IMR-90 (cell line): ENCODE results near the gene TMEM141. TPM values are rescaled to one million over a fixed set of nuclear protein-coding genes. Genes with fewer than 3 reads are reported as not detected.

Source experiments
- ATAC-seq: fragments of 200-7000 bp; cut with Tn5 transposase; 2 replicates; pipeline ENCODE4 v1.9.1; 2020; ENCODE audit warnings: low read depth, mild to moderate bottlenecking, moderate library complexity
- BruUV-seq: library from RNA; stranded (reverse); fragments of 400-500 nt; replicated peaks from 2 replicates; lab custom pipeline; 2021; lab: Mats Ljungman, UMichigan
- CTCF ChIA-PET: fragments of 300-600 bp; formaldehyde crosslinking; extraction: SDS; loops from one replicate; lab custom pipeline; 2021; ENCODE audit warnings: antibody characterized with exemption; lab: Yijun Ruan, JAX
- POLR2A ChIA-PET: fragments of 300-600 bp; sonication (Branson Sonifier 250); formaldehyde crosslinking; loops from one replicate; lab custom pipeline; 2022; ENCODE audit warnings: antibody characterized with exemption; ENCODE audit not compliant: unreplicated experiment; lab: Charles Lee
- DNase-seq: peaks from one replicate; pipeline ENCODE4 v3.0.0; 2013
- H2AFZ ChIP-seq: replicated peaks from 2 replicates; pipeline ENCODE3; 2013; ENCODE audit warnings: low read length, mild to moderate bottlenecking; ENCODE audit not compliant: poor library complexity
- H2AK5ac ChIP-seq: 2 replicates; pipeline ENCODE4 v1.6.1; 2013; ENCODE audit warnings: low read depth, low read length, inconsistent platforms
- H2AK9ac ChIP-seq: replicated peaks from 2 replicates; pipeline ENCODE3; 2013; ENCODE audit warnings: mild to moderate bottlenecking, low read depth, low read length, moderate library complexity; ENCODE audit not compliant: poor library complexity
- H2BK120ac ChIP-seq: 2 replicates; pipeline ENCODE4 v1.6.1; 2013; ENCODE audit warnings: low read depth, low read length, inconsistent platforms
- H2BK15ac ChIP-seq: 3 replicates; pipeline ENCODE4 v1.6.1; 2013; ENCODE audit warnings: low read depth, low read length, inconsistent platforms
- H2BK20ac ChIP-seq: 2 replicates; pipeline ENCODE4 v1.6.1; 2013; ENCODE audit warnings: low read depth, mild to moderate bottlenecking, inconsistent platforms, low read length, moderate library complexity
- H2BK5ac ChIP-seq: 2 replicates; pipeline ENCODE4 v1.6.1; 2013; ENCODE audit warnings: mild to moderate bottlenecking, low read depth, low read length, inconsistent platforms; ENCODE audit not compliant: poor library complexity, severe bottlenecking
- H3K14ac ChIP-seq: replicated peaks from 2 replicates; pipeline ENCODE4 v1.6.1; 2013; ENCODE audit warnings: low read depth, low read length, inconsistent platforms
- H3K18ac ChIP-seq: 2 replicates; pipeline ENCODE4 v1.6.1; 2013; ENCODE audit warnings: low read depth, low read length, control low read depth
- H3K23ac ChIP-seq: 2 replicates; pipeline ENCODE4 v1.6.1; 2013; ENCODE audit warnings: low read depth, low read length, inconsistent platforms
- H3K27ac ChIP-seq: 2 replicates; pipeline ENCODE4 v1.5.1; 2013; ENCODE audit warnings: mild to moderate bottlenecking, control low read depth, low read length; ENCODE audit not compliant: insufficient read depth
- H3K27me3 ChIP-seq: 2 replicates; pipeline ENCODE4 v1.6.1; 2013; ENCODE audit warnings: low read length; ENCODE audit not compliant: control insufficient read depth, insufficient read depth
- H3K36me3 ChIP-seq: 2 replicates; pipeline ENCODE4 v1.6.1; 2013; ENCODE audit warnings: low read length, mixed read lengths; ENCODE audit not compliant: control insufficient read depth, insufficient read depth
- H3K4ac ChIP-seq: 2 replicates; pipeline ENCODE4 v1.6.1; 2013; ENCODE audit warnings: low read depth, low read length, inconsistent platforms
- H3K4me1 ChIP-seq: 2 replicates; pipeline ENCODE4 v1.6.1; 2013; ENCODE audit warnings: low read length, mixed read lengths; ENCODE audit not compliant: control insufficient read depth, insufficient read depth
- H3K4me2 ChIP-seq: 2 replicates; pipeline ENCODE4 v1.6.1; 2013; ENCODE audit warnings: low read depth, mild to moderate bottlenecking, control low read depth, low read length, moderate library complexity
- H3K4me3 ChIP-seq: 2 replicates; pipeline ENCODE4 v1.5.1; 2013; ENCODE audit warnings: low read depth, mild to moderate bottlenecking, control low read depth, low read length, moderate library complexity; ENCODE audit not compliant: insufficient read depth
- H3K56ac ChIP-seq: 2 replicates; pipeline ENCODE4 v1.6.1; 2013; ENCODE audit warnings: low read length, inconsistent platforms; ENCODE audit not compliant: insufficient read depth; ENCODE audit errors: extremely low read depth
- H3K79me1 ChIP-seq, 2 experiments: 2 replicates each; pipeline ENCODE4 v1.6.1; 2013; ENCODE audit warnings: low read length in 2 of 2, inconsistent platforms in 1 of 2, low read depth in 1 of 2
- H3K9ac ChIP-seq: 2 replicates; pipeline ENCODE4 v1.6.1; 2013; ENCODE audit warnings: low read depth, low read length, control low read depth
- H3K9me1 ChIP-seq: 2 replicates; pipeline ENCODE4 v1.6.1; 2013; ENCODE audit warnings: low read length, inconsistent platforms; ENCODE audit not compliant: insufficient read depth
- H3K9me3 ChIP-seq: 2 replicates; pipeline ENCODE4 v1.6.1; 2013; ENCODE audit warnings: low read length; ENCODE audit not compliant: control insufficient read depth, insufficient read depth
- H4K20me1 ChIP-seq: 2 replicates; pipeline ENCODE4 v1.6.1; 2013; ENCODE audit warnings: low read length, inconsistent platforms; ENCODE audit not compliant: insufficient read depth
- H4K5ac ChIP-seq: 2 replicates; pipeline ENCODE4 v1.6.1; 2013; ENCODE audit warnings: mild to moderate bottlenecking, low read depth, low read length, control low read depth
- H4K8ac ChIP-seq, 2 experiments: 2 replicates each; pipeline ENCODE4 v1.6.1; 2013; ENCODE audit warnings: low read depth in 2 of 2, low read length in 2 of 2, control low read depth in 1 of 2, inconsistent platforms in 1 of 2
- H4K91ac ChIP-seq: 2 replicates; pipeline ENCODE4 v1.6.1; 2013; ENCODE audit warnings: low read depth, low read length, inconsistent platforms; ENCODE audit not compliant: insufficient read depth
- BHLHE40 ChIP-seq: fragments of 150-350 bp; IDR thresholded peaks from 2 replicates; pipeline ENCODE4 v1.6.1; 2016; ENCODE audit warnings: mild to moderate bottlenecking, low read depth, low read length
- CEBPB ChIP-seq: IDR thresholded peaks from 2 replicates; pipeline ENCODE4 v1.6.1; 2012; ENCODE audit warnings: low read depth, low read length, improper control_type of control experiment
- CHD1 ChIP-seq: IDR thresholded peaks from 2 replicates; pipeline ENCODE4 v1.6.1; 2012; ENCODE audit warnings: low read depth, low read length, improper control_type of control experiment
- FOS ChIP-seq: fragments of 150-350 bp; IDR thresholded peaks from 2 replicates; pipeline ENCODE4 v1.6.1; 2016; ENCODE audit warnings: low read depth, low read length
- MAFK ChIP-seq: IDR thresholded peaks from 2 replicates; pipeline ENCODE4 v1.6.1; 2012; ENCODE audit warnings: low read depth, low read length, improper control_type of control experiment
- MXI1 ChIP-seq: IDR thresholded peaks from 2 replicates; pipeline ENCODE4 v1.6.1; 2012; ENCODE audit warnings: low read depth, mild to moderate bottlenecking, low read length, moderate library complexity, borderline replicate concordance
- NFE2L2 ChIP-seq: fragments of 150-350 bp; IDR thresholded peaks from 2 replicates; pipeline ENCODE4 v1.6.1; 2016; ENCODE audit warnings: low read depth, mild to moderate bottlenecking, low read length
- POLR2A ChIP-seq: IDR thresholded peaks from 2 replicates; pipeline ENCODE4 v1.6.1; 2012; ENCODE audit warnings: mild to moderate bottlenecking, low read depth, low read length
- RAD21 ChIP-seq: IDR thresholded peaks from 2 replicates; pipeline ENCODE4 v1.6.1; 2012; ENCODE audit warnings: low read length, improper control_type of control experiment
- RCOR1 ChIP-seq: IDR thresholded peaks from 2 replicates; pipeline ENCODE4 v1.6.1; 2012; ENCODE audit warnings: mild to moderate bottlenecking, low read length, improper control_type of control experiment; ENCODE audit not compliant: insufficient replicate concordance
- RFX5 ChIP-seq: IDR thresholded peaks from 2 replicates; pipeline ENCODE4 v1.8.0; 2012; ENCODE audit warnings: low read depth, mild to moderate bottlenecking, low read length, moderate library complexity
- SMC3 ChIP-seq: fragments of 150-350 bp; IDR thresholded peaks from 2 replicates; pipeline ENCODE4 v1.6.1; 2016; ENCODE audit warnings: low read depth, mild to moderate bottlenecking, antibody characterized with exemption, low read length, moderate library complexity
- USF2 ChIP-seq: fragments of 150-350 bp; IDR thresholded peaks from 2 replicates; pipeline ENCODE4 v1.6.1; 2017; ENCODE audit warnings: mild to moderate bottlenecking, antibody characterized with exemption, low read length, low read depth
- WGBS, 2 experiments: methylation state at CpG; one replicate each; pipeline versions ENCODE4 v1.1.5 to v1.1.7; 2013; ENCODE audit warnings: missing lambda C conversion rate in 2 of 2; ENCODE audit not compliant: insufficient read length in 1 of 2; ENCODE audit errors: extremely low coverage in 2 of 2; 5-methylcytosine and 5-hydroxymethylcytosine counted together
- dilution Hi-C: fragments of 300-500 bp; cut with HindIII; formaldehyde crosslinking; loops from one replicate; pipeline ENCODE4 v1.14.3; 2018; ENCODE audit warnings: low sequenced_read_pairs; ENCODE audit not compliant: unreplicated experiment
- in situ Hi-C: fragments of 300-500 bp; cut with MboI; formaldehyde crosslinking; loops from 3 replicates; pipeline ENCODE4 v1.14.3; 2019; ENCODE audit warnings: low sequenced_read_pairs, inconsistent platforms, mixed read lengths
- intact Hi-C: fragments of 100-400 bp; cut with micrococcal nuclease; formaldehyde crosslinking; loops from 2 replicates; pipeline ENCODE4 v1.10.0; 2022
- polyA plus RNA-seq, 3 experiments: library from polyadenylated mRNA; depleted of rRNA; stranded (reverse); fragments of >200 nt; gene quantifications; 2 replicates each; pipeline ENCODE4 v1.2.3, GENCODE V29; 2012; ENCODE audit warnings: low replicate concordance in 1 of 3
- total RNA-seq: library from RNA; depleted of rRNA; stranded (reverse); fragments of >200 nt; gene quantifications from 2 replicates; pipeline ENCODE4 v1.2.3, GENCODE V29; 2012
- TF ChIP-seq, protein P1 (sequence below): fragments of 150-350 bp; IDR thresholded peaks from 2 replicates; pipeline ENCODE4 v1.6.1; 2016; ENCODE audit warnings: low read depth, mild to moderate bottlenecking, low read length, moderate library complexity, borderline replicate concordance
- TF ChIP-seq, protein P2 (sequence below): conservative IDR thresholded peaks from 2 replicates; pipeline ENCODE4 v1.5.1; 2012; ENCODE audit warnings: mild to moderate bottlenecking, low read depth, low read length, improper control_type of control experiment

Gene TMEM141
- total and polyA plus RNA-seq, 2 of the 4 experiments (the other 2 are of a cell fraction): 39.1 to 77.8 TPM

GRCh38 chr9:136808075-136808805 is 17.1 kb downstream of the TMEM141 start:
- Histone ChIP-seq H3K14ac (peak overlapping the region; percentile 48), H4K5ac (no peak overlapping the region), H2BK15ac (no peak overlapping the region), H3K9me3 (no peaks in the 10 kb centered on the region), H3K27ac (peak overlapping the region; percentile 86), H2AK9ac (peak overlapping the region; percentile 81), H3K9me1 (peaks cover 4% of the 10 kb centered on the region), H3K36me3 (peaks cover 7% of the 10 kb centered on the region), H3K56ac (peak overlapping the region; percentile 52; the same call in 1 of the 2 replicates), H3K18ac (no peak overlapping the region), H4K91ac (peak overlapping the region; percentile 54; the same call in 1 of the 2 replicates), H3K27me3 (no peaks in the 10 kb centered on the region), H3K4me1 (peaks cover 13% of the 10 kb centered on the region), H3K4ac (peak overlapping the region; percentile 83), H2AFZ (peak overlapping the region; percentile 99), H4K8ac (peak overlapping the region in 1 of 2 experiments; percentile 64; a peak in 2 of 4 replicates), H3K4me2 (peak overlapping the region; percentile 90), H2BK120ac (no peak overlapping the region), H3K23ac (peak overlapping the region; percentile 70), H2BK5ac (peak overlapping the region; percentile 32), H2BK20ac (no peak overlapping the region), H4K20me1 (peaks cover 19% of the 10 kb centered on the region; the same call in 1 of the 2 replicates), H3K9ac (peak overlapping the region; percentile 85), H3K79me1 (peaks cover 32 to 53% of the 10 kb centered on the region in 2 experiments), H3K4me3 (peak overlapping the region; percentile 75), H2AK5ac (no peak overlapping the region)
- in situ Hi-C loops: no loop called here
- ATAC-seq (peak; percentile 47), DNase-seq (no peak)
- WGBS, 2 experiments: 1% methylated on average over 29 of the region's 93 CpGs; no CpG with 5 or more reads in 1 of the 2 experiments
- BruUV-seq: no TSS peak
- dilution Hi-C loops: no loop called here
- ChIA-PET CTCF (no interaction called here), POLR2A (no interaction called here)
- TF ChIP-seq RFX5: no peak
- TF ChIP-seq FOS: no peak
- TF ChIP-seq RCOR1: no peak
- no peak for TF ChIP-seq USF2
- TF ChIP-seq RAD21: no peak
- TF ChIP-seq POLR2A: no peak
- TF ChIP-seq CEBPB: no peak
- no peak for TF ChIP-seq BHLHE40
- no peak for TF ChIP-seq MAFK
- TF ChIP-seq NFE2L2: no peak
- TF ChIP-seq SMC3: no peak
- TF ChIP-seq, protein P1, sequence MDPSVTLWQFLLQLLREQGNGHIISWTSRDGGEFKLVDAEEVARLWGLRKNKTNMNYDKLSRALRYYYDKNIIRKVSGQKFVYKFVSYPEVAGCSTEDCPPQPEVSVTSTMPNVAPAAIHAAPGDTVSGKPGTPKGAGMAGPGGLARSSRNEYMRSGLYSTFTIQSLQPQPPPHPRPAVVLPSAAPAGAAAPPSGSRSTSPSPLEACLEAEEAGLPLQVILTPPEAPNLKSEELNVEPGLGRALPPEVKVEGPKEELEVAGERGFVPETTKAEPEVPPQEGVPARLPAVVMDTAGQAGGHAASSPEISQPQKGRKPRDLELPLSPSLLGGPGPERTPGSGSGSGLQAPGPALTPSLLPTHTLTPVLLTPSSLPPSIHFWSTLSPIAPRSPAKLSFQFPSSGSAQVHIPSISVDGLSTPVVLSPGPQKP: no peak
- TF ChIP-seq, protein P2, sequence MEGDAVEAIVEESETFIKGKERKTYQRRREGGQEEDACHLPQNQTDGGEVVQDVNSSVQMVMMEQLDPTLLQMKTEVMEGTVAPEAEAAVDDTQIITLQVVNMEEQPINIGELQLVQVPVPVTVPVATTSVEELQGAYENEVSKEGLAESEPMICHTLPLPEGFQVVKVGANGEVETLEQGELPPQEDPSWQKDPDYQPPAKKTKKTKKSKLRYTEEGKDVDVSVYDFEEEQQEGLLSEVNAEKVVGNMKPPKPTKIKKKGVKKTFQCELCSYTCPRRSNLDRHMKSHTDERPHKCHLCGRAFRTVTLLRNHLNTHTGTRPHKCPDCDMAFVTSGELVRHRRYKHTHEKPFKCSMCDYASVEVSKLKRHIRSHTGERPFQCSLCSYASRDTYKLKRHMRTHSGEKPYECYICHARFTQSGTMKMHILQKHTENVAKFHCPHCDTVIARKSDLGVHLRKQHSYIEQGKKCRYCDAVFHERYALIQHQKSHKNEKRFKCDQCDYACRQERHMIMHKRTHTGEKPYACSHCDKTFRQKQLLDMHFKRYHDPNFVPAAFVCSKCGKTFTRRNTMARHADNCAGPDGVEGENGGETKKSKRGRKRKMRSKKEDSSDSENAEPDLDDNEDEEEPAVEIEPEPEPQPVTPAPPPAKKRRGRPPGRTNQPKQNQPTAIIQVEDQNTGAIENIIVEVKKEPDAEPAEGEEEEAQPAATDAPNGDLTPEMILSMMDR: no peak
- TF ChIP-seq MXI1: no peak
- no peak for TF ChIP-seq CHD1
- intact Hi-C loops: no loop called here
